Fibroblast of gingiva (primary cell): ENCODE data around the gene FAR1.
"Not testable (repeated sequence)": the region's sequence is repeated elsewhere in the genome, so short reads cannot be mapped to it uniquely, and the experiment has no call there.

Experiments used
- DNase-seq: peaks from one replicate; pipeline ENCODE4 v3.0.0-alpha.2; 2011; ENCODE audit warnings: low read depth

FAR1 gene

GRCh38 chr11:13668102-13668956, at the start of gene FAR1:
FAR1 (plus strand) TSS chr11:13668668; CDS start chr11:13694766, 26,098 bp downstream.
- DNase-seq: peak; percentile 99

GRCh38 chr11:13620063-13620462, 48.4 kb upstream of the FAR1 start:
- no peak for DNase-seq

- not testable (repeated sequence) for DNase-seq
Measured at GRCh38 chr11:13626818-13627217, 41.6 kb upstream of the FAR1 start.

GRCh38 chr11:13628634-13629033, 39.8 kb upstream of the FAR1 start:
- DNase-seq: not testable (repeated sequence)

GRCh38 chr11:13629779-13630178, 38.7 kb upstream of the FAR1 start:
- DNase-seq: no peak

- no peak for DNase-seq
Measured at GRCh38 chr11:13635290-13635689, 33.2 kb upstream of the FAR1 start.

GRCh38 chr11:13635804-13636203, 32.7 kb upstream of the FAR1 start:
- DNase-seq: no peak

- no peak for DNase-seq
Measured at GRCh38 chr11:13637125-13638069, 31.1 kb upstream of the FAR1 start.

GRCh38 chr11:13638422-13638821, 30.0 kb upstream of the FAR1 start:
- no peak for DNase-seq

- no peak for DNase-seq
Measured at GRCh38 chr11:13644997-13645687, 23.3 kb upstream of the FAR1 start.

GRCh38 chr11:13647391-13647790, 21.1 kb upstream of the FAR1 start:
- no peak for DNase-seq

GRCh38 chr11:13649619-13650018, 18.8 kb upstream of the FAR1 start:
- no peak for DNase-seq

GRCh38 chr11:13651515-13651914, 17.0 kb upstream of the FAR1 start:
- DNase-seq: not testable (repeated sequence)

- no peak for DNase-seq
Measured at GRCh38 chr11:13661074-13661623, 7.3 kb upstream of the FAR1 start.

- DNase-seq: no peak
Measured at GRCh38 chr11:13663631-13664071, 4.8 kb upstream of the FAR1 start.

- DNase-seq: no peak
Measured at GRCh38 chr11:13664351-13664750, 4.1 kb upstream of the FAR1 start.

- DNase-seq: no peak
Measured at GRCh38 chr11:13666708-13667107, 1.8 kb upstream of the FAR1 start.

- DNase-seq: peak; percentile 49
Measured at GRCh38 chr11:13667245-13667644, 1.2 kb upstream of the FAR1 start.

GRCh38 chr11:13667795-13668101, 720 bp upstream of the FAR1 start:
- no peak for DNase-seq

- peak; percentile 6 for DNase-seq
Measured at GRCh38 chr11:13668957-13669521, 571 bp downstream of the FAR1 start.
